ENCODE measurements around the gene SALL4.

DNA sequence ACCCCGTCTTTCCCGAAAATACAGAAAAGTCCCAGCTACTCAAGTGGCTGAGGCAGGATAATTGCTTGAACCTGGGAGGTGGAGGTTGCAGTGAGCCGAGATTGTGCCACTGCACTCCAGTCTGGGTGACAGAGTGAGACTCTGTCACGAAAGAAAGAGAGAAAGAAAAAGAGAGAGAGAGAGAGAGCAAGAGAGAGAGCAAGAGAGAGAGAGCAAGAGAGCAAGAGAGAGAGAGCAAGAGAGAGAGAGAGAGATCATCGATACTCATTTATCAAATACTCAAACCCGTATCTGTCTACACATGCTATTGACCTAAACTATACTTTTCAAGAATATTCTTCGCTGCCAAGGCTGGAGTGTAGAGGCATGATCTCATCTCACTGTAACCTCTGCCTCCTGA lies 28.2 kb upstream of the SALL4 start:
- no peak for TF ChIP-seq SIN3A (IDR thresholded peaks at IDR 0.05; ENCODE audit: borderline replicate concordance, insufficient read depth, low read length)
- no peak for TF ChIP-seq FOXP2 (optimal IDR thresholded peaks at IDR 0.05; ENCODE audit: borderline replicate concordance, extremely low read depth, extremely low read length, insufficient read depth)
